ENCODE measurements around the gene RELN. TPM values are rescaled to one million over a fixed set of nuclear protein-coding genes. Genes with fewer than 3 reads are reported as not detected.

RELN gene
- total and polyA plus RNA-seq, 8 donors: 0.08 to 1.4 (median 0.64) TPM

GRCh38 chr7:103887853-103888602 is 101.4 kb downstream of the RELN start:
- no peak for ATAC-seq
- no peak overlapping the region for H3K27ac ChIP-seq
- no peaks in the 10 kb centered on the region for H3K27me3 ChIP-seq
- no peaks in the 10 kb centered on the region for H3K9me3 ChIP-seq
- H3K36me3 ChIP-seq: no peaks in the 10 kb centered on the region
- no peaks in the 10 kb centered on the region for H3K4me1 ChIP-seq
- no peak for FAIRE-seq
- TF ChIP-seq, protein P1, sequence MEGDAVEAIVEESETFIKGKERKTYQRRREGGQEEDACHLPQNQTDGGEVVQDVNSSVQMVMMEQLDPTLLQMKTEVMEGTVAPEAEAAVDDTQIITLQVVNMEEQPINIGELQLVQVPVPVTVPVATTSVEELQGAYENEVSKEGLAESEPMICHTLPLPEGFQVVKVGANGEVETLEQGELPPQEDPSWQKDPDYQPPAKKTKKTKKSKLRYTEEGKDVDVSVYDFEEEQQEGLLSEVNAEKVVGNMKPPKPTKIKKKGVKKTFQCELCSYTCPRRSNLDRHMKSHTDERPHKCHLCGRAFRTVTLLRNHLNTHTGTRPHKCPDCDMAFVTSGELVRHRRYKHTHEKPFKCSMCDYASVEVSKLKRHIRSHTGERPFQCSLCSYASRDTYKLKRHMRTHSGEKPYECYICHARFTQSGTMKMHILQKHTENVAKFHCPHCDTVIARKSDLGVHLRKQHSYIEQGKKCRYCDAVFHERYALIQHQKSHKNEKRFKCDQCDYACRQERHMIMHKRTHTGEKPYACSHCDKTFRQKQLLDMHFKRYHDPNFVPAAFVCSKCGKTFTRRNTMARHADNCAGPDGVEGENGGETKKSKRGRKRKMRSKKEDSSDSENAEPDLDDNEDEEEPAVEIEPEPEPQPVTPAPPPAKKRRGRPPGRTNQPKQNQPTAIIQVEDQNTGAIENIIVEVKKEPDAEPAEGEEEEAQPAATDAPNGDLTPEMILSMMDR (IDR thresholded peaks at IDR 0.05): no peak
- WGBS, 2 donors: 82 to 84% methylated on average over 2 of the region's 2 CpGs
- intact Hi-C loops (cut with DNase I): no loop called here
- no peak overlapping the region for H3K4me3 ChIP-seq
- DNase-seq: no peak

GRCh38 chr7:103887050-103887449 is 102.4 kb downstream of the RELN start:
- Histone ChIP-seq H3K4me3 (no peak overlapping the region), H3K36me3 (no peaks in the 10 kb centered on the region), H3K4me1 (no peaks in the 10 kb centered on the region), H3K27me3 (no peaks in the 10 kb centered on the region), H3K27ac (no peak overlapping the region), H3K9me3 (no peaks in the 10 kb centered on the region)
- DNase-seq: no peak
- intact Hi-C loops (cut with DNase I): no loop called here
- TF ChIP-seq, protein P1 (IDR thresholded peaks at IDR 0.05): no peak
- FAIRE-seq: no peak
- WGBS, 2 donors: 79% methylated on average over 3 of the region's 3 CpGs
- no peak for ATAC-seq

GRCh38 chr7:103879928-103880600 is 109.4 kb downstream of the RELN start:
- Histone ChIP-seq H3K36me3 (no peaks in the 10 kb centered on the region), H3K9me3 (no peaks in the 10 kb centered on the region), H3K4me1 (no peaks in the 10 kb centered on the region), H3K27ac (no peak overlapping the region), H3K4me3 (no peak overlapping the region), H3K27me3 (no peaks in the 10 kb centered on the region)
- TF ChIP-seq, protein P1 (IDR thresholded peaks at IDR 0.05): no peak
- intact Hi-C loops (cut with DNase I): no loop called here
- DNase-seq (no peak), ATAC-seq (no peak), FAIRE-seq (no peak)
- WGBS, 2 donors: 92 to 93% methylated on average over 3 of the region's 3 CpGs

DNA sequence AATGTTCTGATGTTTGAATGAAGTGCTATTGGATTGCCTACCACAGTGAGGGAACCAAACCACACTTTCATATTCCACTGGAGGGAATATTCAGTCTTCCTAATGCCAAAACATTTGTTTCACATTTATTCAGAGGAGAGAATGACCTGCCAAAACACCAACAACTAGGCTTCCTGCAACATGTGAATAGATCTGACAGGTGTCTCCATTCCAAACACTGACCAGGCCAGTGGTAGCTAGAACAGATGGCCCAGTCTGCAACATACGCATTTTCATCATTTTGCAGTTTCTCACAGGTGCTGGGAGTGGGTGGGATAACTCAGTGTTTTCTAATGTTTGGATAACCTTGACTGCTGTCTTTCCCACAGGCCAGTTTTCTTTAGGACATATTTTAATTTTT is 110.0 kb downstream of the RELN start:
- TF ChIP-seq, protein P1 (IDR thresholded peaks at IDR 0.05): no peak
- no peaks in the 10 kb centered on the region for H3K4me1 ChIP-seq
- WGBS, 2 donors: 74 to 75% methylated on average over 1 of the region's 1 CpG
- intact Hi-C loops (cut with DNase I): no loop called here
- ATAC-seq (no peak), FAIRE-seq (no peak), DNase-seq (no peak)
- H3K4me3 ChIP-seq: no peak overlapping the region
- no peak overlapping the region for H3K27ac ChIP-seq
- no peaks in the 10 kb centered on the region for H3K36me3 ChIP-seq
- no peaks in the 10 kb centered on the region for H3K9me3 ChIP-seq
- no peaks in the 10 kb centered on the region for H3K27me3 ChIP-seq

DNA sequence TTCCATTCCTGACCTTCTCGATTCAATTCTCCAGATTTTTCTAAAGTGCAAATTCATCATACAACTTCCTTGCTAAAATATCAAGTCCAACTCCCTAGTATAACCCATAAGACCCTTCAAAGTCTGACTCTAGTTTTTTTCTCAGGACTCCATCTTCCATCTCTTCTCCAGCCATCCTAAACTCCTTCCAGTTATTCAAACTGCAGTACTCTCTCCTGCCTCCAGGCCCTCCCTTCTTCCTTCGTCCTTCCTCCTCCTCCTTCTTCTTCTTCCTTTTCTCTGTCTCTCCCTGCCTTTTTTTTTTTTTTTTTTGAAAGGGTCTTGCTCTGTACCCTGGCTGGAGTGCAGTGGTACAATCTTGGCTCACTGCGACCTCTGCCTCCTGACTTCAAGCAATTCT is 111.9 kb downstream of the RELN start:
- Histone ChIP-seq H3K27me3 (no peaks in the 10 kb centered on the region), H3K4me1 (no peaks in the 10 kb centered on the region), H3K27ac (no peak overlapping the region), H3K36me3 (no peaks in the 10 kb centered on the region), H3K9me3 (no peaks in the 10 kb centered on the region), H3K4me3 (no peak overlapping the region)
- FAIRE-seq (no peak), DNase-seq (no peak), ATAC-seq (no peak)
- 75 to 89% methylated on average over 3 of the region's 3 CpGs for WGBS, 2 donors
- intact Hi-C loops (cut with DNase I): no loop called here
- TF ChIP-seq, protein P1 (IDR thresholded peaks at IDR 0.05): no peak

All from pancreas (tissue), 10 donors.